Lung (tissue), 12 donors: ENCODE results near the gene MTHFR. TPM values are rescaled to one million over a fixed set of nuclear protein-coding genes. Genes with fewer than 3 reads are reported as not detected.
A peak's percentile ranks its signal among the peaks of the same experiment; 100 is the strongest.

Source experiments
- ATAC-seq: fragments of 200-7000 bp; cut with Tn5 transposase; one replicate; pipeline ENCODE4 v1.9.1; 2020; ENCODE audit warnings: moderate number of reproducible peaks; ENCODE audit not compliant: insufficient read depth, low FRiP score
- DNase-seq, 3 donors: peaks; one replicate each; pipeline ENCODE4 v3.0.0-alpha.2; 2013 to 2017
- H3K27ac ChIP-seq, 2 donors: one replicate each; pipeline ENCODE4 v1.5.1; 2013; ENCODE audit warnings: mild to moderate bottlenecking in 2 of 2, moderate library complexity in 2 of 2, control low read depth in 1 of 2, inconsistent platforms in 1 of 2, low read depth in 1 of 2, low read length in 1 of 2
- H3K27me3 ChIP-seq, 3 donors: one replicate each; pipeline ENCODE4 v1.5.1; 2013; ENCODE audit warnings: low read length in 2 of 3; ENCODE audit not compliant: control insufficient read depth in 3 of 3, insufficient read depth in 3 of 3
- H3K36me3 ChIP-seq, 4 donors: one replicate each; pipeline ENCODE4 v1.5.1; 2013; ENCODE audit warnings: low read length in 4 of 4, mild to moderate bottlenecking in 1 of 4, moderate library complexity in 1 of 4; ENCODE audit not compliant: control insufficient read depth in 4 of 4, insufficient read depth in 4 of 4
- H3K4me1 ChIP-seq, 5 donors: one replicate each; pipeline ENCODE4 v1.5.1; 2013; ENCODE audit warnings: low read length in 5 of 5, mild to moderate bottlenecking in 2 of 5, moderate library complexity in 1 of 5; ENCODE audit not compliant: control insufficient read depth in 5 of 5, insufficient read depth in 5 of 5
- H3K4me3 ChIP-seq: one replicate; pipeline ENCODE4 v1.5.1; 2013; ENCODE audit warnings: mild to moderate bottlenecking, control low read depth, moderate library complexity
- H3K9ac ChIP-seq, 2 donors: one replicate each; pipeline ENCODE4 v1.5.1; 2013; ENCODE audit warnings: low read length in 2 of 2, control low read depth in 1 of 2; ENCODE audit not compliant: insufficient read depth in 1 of 2
- H3K9me3 ChIP-seq, 4 donors: one replicate each; pipeline ENCODE4 v1.5.1; 2013; ENCODE audit warnings: low read length in 3 of 4, mild to moderate bottlenecking in 1 of 4, moderate library complexity in 1 of 4; ENCODE audit not compliant: control insufficient read depth in 4 of 4, insufficient read depth in 3 of 4
- CTCF ChIP-seq: IDR thresholded peaks from 2 replicates; pipeline ENCODE4 v1.5.1; 2012; ENCODE audit warnings: mild to moderate bottlenecking; ENCODE audit errors: control extremely low read depth, extremely low read depth
- WGBS, 2 donors: extraction: QIAGEN DNeasy Blood & Tissue Kit; methylation state at CpG; one replicate each; pipeline ENCODE4 v1.1.7; 2013; 5-methylcytosine and 5-hydroxymethylcytosine counted together
- polyA plus RNA-seq, 2 donors: library from polyadenylated mRNA; stranded (reverse); fragments of 200-250 nt; gene quantifications; one replicate each; pipeline ENCODE4 v1.2.1, GENCODE V29; 2013
- total RNA-seq, 2 donors: library from RNA; depleted of rRNA in 1 of 2; stranded (reverse); fragments of >200 nt in 1 of 2; gene quantifications; one replicate each; pipeline ENCODE4 v1.2.1, GENCODE V29; 2014 to 2021
- donor health status: control.
- donor health status: control.
- donor health status: Bipolar disorder and iron deficiency.
- donor health status: healthy.
- donor health status: DM: yes; HTN: yes; CAD: no.

MTHFR gene
- total and polyA plus RNA-seq, 4 donors: 20.6 to 61.4 (median 30.0) TPM

GRCh38 chr1:11794446-11795237 lies 11.1 kb downstream of the MTHFR start:
- no peak for TF ChIP-seq CTCF
- DNase-seq (no peak), ATAC-seq (no peak)
- H3K27ac ChIP-seq: peak overlapping the region in 1 of 2 donors; percentile 70
- no peak overlapping the region for H3K4me3 ChIP-seq
- WGBS, 2 donors: 91 to 94% methylated on average over 19 of the region's 19 CpGs
- no peak overlapping the region for H3K9ac ChIP-seq
- no peaks in the 10 kb centered on the region for H3K9me3 ChIP-seq
- peaks cover 10 to 55% (median 34%) of the 10 kb centered on the region in 4 donors for H3K36me3 ChIP-seq
- peaks cover 0 to 30% (median 0%) of the 10 kb centered on the region in 5 donors for H3K4me1 ChIP-seq
- H3K27me3 ChIP-seq: no peaks in the 10 kb centered on the region

GRCh38 chr1:11793819-11794218 lies 11.9 kb downstream of the MTHFR start:
- H3K36me3 ChIP-seq: peaks cover 10 to 52% (median 34%) of the 10 kb centered on the region in 4 donors
- peak overlapping the region in 1 of 2 donors; percentile 70 for H3K27ac ChIP-seq
- DNase-seq (no peak), ATAC-seq (no peak)
- no peak for TF ChIP-seq CTCF
- 95 to 96% methylated on average over 15 of the region's 15 CpGs for WGBS, 2 donors
- no peak overlapping the region for H3K4me3 ChIP-seq
- no peaks in the 10 kb centered on the region for H3K27me3 ChIP-seq
- H3K4me1 ChIP-seq: peaks cover 0 to 37% (median 0%) of the 10 kb centered on the region in 5 donors
- H3K9me3 ChIP-seq: no peaks in the 10 kb centered on the region
- H3K9ac ChIP-seq: no peak overlapping the region

GRCh38 chr1:11792106-11792505 lies 13.7 kb downstream of the MTHFR start:
- H3K9ac ChIP-seq: no peak overlapping the region
- H3K36me3 ChIP-seq: peaks cover 10 to 55% (median 33%) of the 10 kb centered on the region in 4 donors
- WGBS, 2 donors: 75 to 86% methylated on average over 11 of the region's 11 CpGs
- DNase-seq (no peak), ATAC-seq (no peak)
- no peaks in the 10 kb centered on the region for H3K27me3 ChIP-seq
- H3K9me3 ChIP-seq: no peaks in the 10 kb centered on the region
- peak overlapping the region; percentile 70 to 95 for H3K27ac ChIP-seq
- H3K4me1 ChIP-seq: peaks cover 3 to 53% (median 9%) of the 10 kb centered on the region in 5 donors
- TF ChIP-seq CTCF: no peak
- no peak overlapping the region for H3K4me3 ChIP-seq
